ENCODE results near the gene GIMAP7.

The GIMAP7 gene

DNA sequence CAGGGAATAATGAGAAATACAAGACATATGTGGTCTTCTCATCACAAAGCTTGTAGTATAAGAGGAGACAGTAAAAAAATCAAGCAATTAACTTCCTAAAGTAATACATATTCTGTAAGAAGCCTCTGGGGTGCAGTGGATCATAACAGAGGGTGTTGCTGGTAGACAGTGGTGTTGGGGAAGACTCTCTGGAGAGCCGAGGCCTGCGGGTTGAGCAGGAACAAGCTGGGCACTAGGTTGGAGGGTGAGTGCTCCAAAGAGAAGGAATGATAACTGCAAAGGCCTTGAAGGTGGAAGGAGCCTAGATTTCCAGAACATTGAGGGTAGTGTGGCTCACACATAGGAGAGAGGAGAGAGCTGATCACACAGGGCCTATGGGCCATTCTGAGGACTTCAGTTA lies 54.0 kb downstream of the GIMAP7 start:
- no peak for DNase-seq (ENCODE audit: low read depth, low spot score)
- no peak overlapping the region for H3K4me3 ChIP-seq (ENCODE audit: low read depth, low read length)
- TF ChIP-seq, protein P1, sequence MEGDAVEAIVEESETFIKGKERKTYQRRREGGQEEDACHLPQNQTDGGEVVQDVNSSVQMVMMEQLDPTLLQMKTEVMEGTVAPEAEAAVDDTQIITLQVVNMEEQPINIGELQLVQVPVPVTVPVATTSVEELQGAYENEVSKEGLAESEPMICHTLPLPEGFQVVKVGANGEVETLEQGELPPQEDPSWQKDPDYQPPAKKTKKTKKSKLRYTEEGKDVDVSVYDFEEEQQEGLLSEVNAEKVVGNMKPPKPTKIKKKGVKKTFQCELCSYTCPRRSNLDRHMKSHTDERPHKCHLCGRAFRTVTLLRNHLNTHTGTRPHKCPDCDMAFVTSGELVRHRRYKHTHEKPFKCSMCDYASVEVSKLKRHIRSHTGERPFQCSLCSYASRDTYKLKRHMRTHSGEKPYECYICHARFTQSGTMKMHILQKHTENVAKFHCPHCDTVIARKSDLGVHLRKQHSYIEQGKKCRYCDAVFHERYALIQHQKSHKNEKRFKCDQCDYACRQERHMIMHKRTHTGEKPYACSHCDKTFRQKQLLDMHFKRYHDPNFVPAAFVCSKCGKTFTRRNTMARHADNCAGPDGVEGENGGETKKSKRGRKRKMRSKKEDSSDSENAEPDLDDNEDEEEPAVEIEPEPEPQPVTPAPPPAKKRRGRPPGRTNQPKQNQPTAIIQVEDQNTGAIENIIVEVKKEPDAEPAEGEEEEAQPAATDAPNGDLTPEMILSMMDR (IDR thresholded peaks at IDR 0.05; ENCODE audit: low read depth, low read length): no peak
- in situ Hi-C loops (cut with HindIII; ENCODE audit: low sequenced_read_pairs): no loop called here

DNA sequence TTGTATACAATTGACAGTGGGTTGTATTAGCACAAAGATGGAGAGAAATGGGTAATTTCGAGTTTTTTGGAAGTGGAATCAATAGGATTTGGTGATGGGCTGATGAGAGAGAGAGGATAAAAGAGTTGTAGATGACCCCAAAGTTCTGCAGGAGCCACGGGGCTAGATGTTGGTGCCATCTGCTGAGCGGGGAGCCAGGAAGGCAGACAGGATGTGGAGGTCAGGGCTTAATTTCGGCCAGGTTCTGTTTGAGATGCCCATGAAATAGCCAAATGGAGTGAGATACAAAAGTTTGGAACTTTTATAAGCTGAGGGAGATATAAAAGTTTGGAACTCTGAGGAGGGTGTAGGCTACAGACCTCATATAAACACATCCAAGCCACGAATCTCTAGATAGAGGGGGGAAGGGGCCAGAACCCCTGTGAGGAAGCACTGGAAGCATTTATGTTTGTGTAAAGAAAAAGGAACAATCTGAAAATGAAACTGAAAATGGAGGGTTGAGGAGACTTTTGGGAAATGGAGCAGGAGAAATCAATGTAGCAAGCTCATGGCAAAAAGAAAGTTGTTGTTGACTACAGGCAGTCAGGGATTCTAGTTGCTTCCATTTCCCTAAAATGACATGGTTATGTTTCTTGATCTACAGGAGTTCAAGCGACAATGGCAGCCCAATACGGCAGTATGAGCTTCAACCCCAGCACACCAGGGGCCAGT lies 54.7 kb downstream of the GIMAP7 start:
- in situ Hi-C loops (cut with HindIII; ENCODE audit: low sequenced_read_pairs): no loop called here
- H3K4me3 ChIP-seq (ENCODE audit: low read depth, low read length): no peak overlapping the region
- no peak for DNase-seq (ENCODE audit: low read depth, low spot score)

More for the DNA sequence above, 54.7 kb downstream of the GIMAP7 start:
- TF ChIP-seq, protein P1 (IDR thresholded peaks at IDR 0.05; ENCODE audit: low read depth, low read length): no peak

Data from astrocyte of the spinal cord (primary cell).